K562 (cell line): ENCODE results near the gene NR1I3. TPM values are rescaled to one million over a fixed set of nuclear protein-coding genes. Genes with fewer than 3 reads are reported as not detected.

ENCODE experiments used
- ATAC-seq: fragments of 200-7000 bp; cut with Tn5 transposase; 3 replicates; pipeline ENCODE4 v1.9.1; 2020; ENCODE audit warnings: moderate library complexity
- BruUV-seq: library from RNA; stranded (reverse); fragments of 400-500 nt; replicated peaks from 2 replicates; lab custom pipeline; 2021; lab: Mats Ljungman, UMichigan
- CTCF ChIA-PET: fragments of 300-600 bp; formaldehyde crosslinking; extraction: SDS; loops from one replicate; lab custom pipeline; 2021; ENCODE audit warnings: low intra/inter-chr PET ratio; lab: Yijun Ruan, JAX
- POLR2A ChIA-PET: fragments of 300-600, 350-650 bp; sonication (Branson Sonifier 250); formaldehyde crosslinking; extraction: SDS; loops from one replicate; lab custom pipeline; 2021; ENCODE audit warnings: antibody characterized with exemption, inconsistent platforms; lab: Yijun Ruan, JAX
- DNase-seq, 4 experiments: peaks; one replicate each; pipeline versions ENCODE4 v3.0.0 to v3.0.0-alpha.2; 2011 to 2018; ENCODE audit warnings: low spot score in 3 of 4, mixed read lengths in 3 of 4; ENCODE audit errors: extremely low read depth in 1 of 4
- FAIRE-seq: peaks from 2 replicates; lab custom pipeline; 2011; peaks lifted over from hg19 to GRCh38; lab: Jason Lieb, UNC
- H2AFZ ChIP-seq: 2 replicates; pipeline ENCODE4 v1.6.0; 2011; ENCODE audit warnings: low read depth, low read length, control low read depth, inconsistent platforms
- H3K27ac ChIP-seq: fragments of 200-600 bp; 3 replicates; pipeline ENCODE4 v1.8.0; 2011; ENCODE audit warnings: low read depth, mild to moderate bottlenecking, control low read depth, inconsistent platforms, low read length, moderate library complexity, mixed read lengths; ENCODE audit errors: extremely low read depth
- H3K27me3 ChIP-seq, 2 experiments: fragments of 300-600 bp in 1 of 2; 2 replicates in 1 of 2; 3 replicates in 1 of 2; pipeline versions ENCODE4 v1.6.0 to v1.8.0; 2011; ENCODE audit warnings: inconsistent platforms in 2 of 2, low read length in 2 of 2, mild to moderate bottlenecking in 1 of 2, mixed read lengths in 1 of 2, moderate library complexity in 1 of 2; ENCODE audit not compliant: control insufficient read depth in 2 of 2, insufficient read depth in 2 of 2
- H3K36me3 ChIP-seq: fragments of 300-600 bp; 3 replicates; pipeline ENCODE4 v1.8.0; 2011; ENCODE audit warnings: mild to moderate bottlenecking, low read length, inconsistent platforms; ENCODE audit not compliant: control insufficient read depth, insufficient read depth
- H3K4me1 ChIP-seq, 2 experiments: fragments of 200-600 bp in 1 of 2; replicated peaks in 1 of 2; 2 replicates in 1 of 2; 3 replicates in 1 of 2; pipeline versions ENCODE4 v1.5.1 to v1.8.0; 2011; ENCODE audit warnings: inconsistent platforms in 2 of 2, low read length in 2 of 2, mild to moderate bottlenecking in 1 of 2, mixed read lengths in 1 of 2, moderate library complexity in 1 of 2; ENCODE audit not compliant: control insufficient read depth in 2 of 2, insufficient read depth in 2 of 2
- H3K4me2 ChIP-seq: 2 replicates; pipeline ENCODE4 v1.6.1; 2011; ENCODE audit warnings: low read length, control low read depth, inconsistent platforms, mixed read lengths; ENCODE audit not compliant: insufficient read depth
- H3K4me3 ChIP-seq: fragments of 200-600 bp; sonication (generic), shearing (Covaris generic); 2 replicates; pipeline ENCODE4 v1.5.1; 2016; ENCODE audit warnings: control low read depth, inconsistent platforms
- H3K79me2 ChIP-seq: fragments of 200-600 bp; 3 replicates; pipeline ENCODE4 v1.8.0; 2011; ENCODE audit warnings: low read length, inconsistent platforms; ENCODE audit not compliant: control insufficient read depth, insufficient read depth
- H3K9ac ChIP-seq, 2 experiments: 2 replicates each; pipeline versions ENCODE4 v1.6.0 to v1.6.1; 2011; ENCODE audit warnings: low read depth in 2 of 2, low read length in 2 of 2, control low read depth in 1 of 2, inconsistent platforms in 1 of 2, mild to moderate bottlenecking in 1 of 2, mixed read lengths in 1 of 2; ENCODE audit not compliant: insufficient read depth in 1 of 2
- H3K9me1 ChIP-seq: one replicate; pipeline ENCODE4 v1.6.0; 2011; ENCODE audit warnings: inconsistent platforms, mild to moderate bottlenecking, low read length, moderate library complexity; ENCODE audit not compliant: control insufficient read depth, insufficient read depth
- H3K9me3 ChIP-seq: replicated peaks from 2 replicates; pipeline ENCODE4 v1.5.1; 2011; ENCODE audit warnings: low read depth, low read length, inconsistent platforms; ENCODE audit not compliant: control insufficient read depth, insufficient read depth
- H4K20me1 ChIP-seq: replicated peaks from 2 replicates; pipeline ENCODE4 v1.6.1; 2011; ENCODE audit warnings: low read length, inconsistent platforms, mixed read lengths; ENCODE audit not compliant: control insufficient read depth, insufficient read depth
- HEY1 ChIP-seq: fragments of 250-450 bp; sonication (Bioruptor Pico); IDR thresholded peaks from 2 replicates; pipeline ENCODE4 v1.5.0; 2020; ENCODE audit warnings: mild to moderate bottlenecking, moderate library complexity, borderline replicate concordance
- SMAD3 ChIP-seq: fragments of 450-650 bp; formaldehyde crosslinking; conservative IDR thresholded peaks from 2 replicates; pipeline ENCODE4 v1.4.0; 2020; ENCODE audit warnings: mild to moderate bottlenecking
- YBX1 ChIP-seq: fragments of 450-650 bp; IDR thresholded peaks from 2 replicates; pipeline ENCODE4 v1.7.1; 2016; ENCODE audit warnings: mild to moderate bottlenecking
- ZKSCAN3 ChIP-seq: fragments of 250-450 bp; sonication (Bioruptor Pico); IDR thresholded peaks from 2 replicates; pipeline ENCODE4 v1.4.0; 2020
- ZNF197 ChIP-seq: fragments of 200-800 bp; sonication (Bioruptor generic); IDR thresholded peaks from 2 replicates; pipeline ENCODE4 v1.6.1; 2016; ENCODE audit warnings: low read depth, missing genetic modification characterization, missing compliant biosample characterization
- ZNF263 ChIP-seq: sonication (generic); formaldehyde crosslinking; IDR thresholded peaks from 2 replicates; pipeline ENCODE4 v1.8.0; 2022; ENCODE audit warnings: mild to moderate bottlenecking, missing genetic modification reagents, borderline replicate concordance
- ZNF41 ChIP-seq: fragments of 250-450 bp; sonication (Bioruptor Pico); conservative IDR thresholded peaks from 2 replicates; pipeline ENCODE4 v1.4.0; 2020; ENCODE audit warnings: mild to moderate bottlenecking
- ZNF507 ChIP-seq: conservative IDR thresholded peaks from 2 replicates; pipeline ENCODE4 v1.6.1; 2017; ENCODE audit warnings: missing genetic modification characterization, missing compliant biosample characterization
- WGBS: fragments of 100-300 bp; shearing (Covaris generic); methylation state at CpG from one replicate; pipeline ENCODE4 v1.1.6; 2016; ENCODE audit warnings: low coverage, mixed read lengths; ENCODE audit not compliant: insufficient coverage; ENCODE audit errors: missing lambda C conversion rate; 5-methylcytosine and 5-hydroxymethylcytosine counted together
- in situ Hi-C: fragments of 300-500 bp; cut with MboI; formaldehyde crosslinking; loops from 4 replicates; pipeline ENCODE4 v1.15.0; 2018; ENCODE audit warnings: inconsistent platforms, mixed read lengths
- intact Hi-C: fragments of 100-400 bp; cut with micrococcal nuclease; formaldehyde crosslinking; loops from 2 replicates; pipeline ENCODE4 v1.14.2; 2022
- polyA plus RNA-seq, 8 experiments: library from polyadenylated mRNA; depleted of rRNA in 4 of 8; stranded (reverse) in 5 of 8; unstranded in 3 of 8; fragments of >200 nt; fragmentation: Nextera tagmentation in 2 of 8; fragmentation: Illumina TruSeq in 1 of 8; extraction: Ambion mirVana in 2 of 8; extraction: Trizol in 1 of 8; gene quantifications; 2 replicates each; pipeline versions ENCODE4 v1.2.1 to v1.2.3, GENCODE V29; 2011 to 2014; ENCODE audit warnings: inconsistent platforms in 1 of 8, missing spikeins in 1 of 8
- total RNA-seq, 7 experiments: library from RNA; depleted of rRNA in 6 of 7; stranded (reverse); fragments of >200 nt in 6 of 7; fragmentation: Illumina TruSeq in 2 of 7; extraction: Trizol in 2 of 7; gene quantifications; 2 replicates each; pipeline versions ENCODE4 v1.2.1 to v1.2.3, GENCODE V29; 2011 to 2021; ENCODE audit warnings: low replicate concordance in 1 of 7
- TF ChIP-seq, protein P1 (sequence below): fragments of 250-450 bp; sonication (Bioruptor Pico); IDR thresholded peaks from 2 replicates; pipeline ENCODE4 v1.8.0; 2022; ENCODE audit warnings: moderate library complexity, mild to moderate bottlenecking, inconsistent platforms
- TF ChIP-seq, protein P2 (sequence below): fragments of 450-650 bp; IDR thresholded peaks from 2 replicates; pipeline ENCODE4 v1.6.1; 2016; ENCODE audit warnings: mild to moderate bottlenecking
- TF ChIP-seq, protein P3 (sequence below): sonication (generic); formaldehyde crosslinking; IDR thresholded peaks from 2 replicates; pipeline ENCODE4 v1.8.0; 2023; ENCODE audit warnings: mild to moderate bottlenecking, missing genetic modification reagents
- TF ChIP-seq, protein P4 (sequence below), 3 experiments: fragments of 200-800 bp in 1 of 3; sonication (Bioruptor generic) in 1 of 3; sonication (generic) in 1 of 3; formaldehyde crosslinking in 1 of 3; IDR thresholded peaks; 2 replicates each; pipeline versions ENCODE4 v1.6.1 to v1.8.0; 2016 to 2022; ENCODE audit warnings: mild to moderate bottlenecking in 2 of 3, missing compliant biosample characterization in 2 of 3, missing genetic modification characterization in 2 of 3, missing genetic modification reagents in 1 of 3

The NR1I3 gene
- total and polyA plus RNA-seq, 9 of the 15 experiments (the other 6 are each of a cell fraction or from before 2014, with no cell fraction given), result 0.11 TPM; not detected in 8

DNA sequence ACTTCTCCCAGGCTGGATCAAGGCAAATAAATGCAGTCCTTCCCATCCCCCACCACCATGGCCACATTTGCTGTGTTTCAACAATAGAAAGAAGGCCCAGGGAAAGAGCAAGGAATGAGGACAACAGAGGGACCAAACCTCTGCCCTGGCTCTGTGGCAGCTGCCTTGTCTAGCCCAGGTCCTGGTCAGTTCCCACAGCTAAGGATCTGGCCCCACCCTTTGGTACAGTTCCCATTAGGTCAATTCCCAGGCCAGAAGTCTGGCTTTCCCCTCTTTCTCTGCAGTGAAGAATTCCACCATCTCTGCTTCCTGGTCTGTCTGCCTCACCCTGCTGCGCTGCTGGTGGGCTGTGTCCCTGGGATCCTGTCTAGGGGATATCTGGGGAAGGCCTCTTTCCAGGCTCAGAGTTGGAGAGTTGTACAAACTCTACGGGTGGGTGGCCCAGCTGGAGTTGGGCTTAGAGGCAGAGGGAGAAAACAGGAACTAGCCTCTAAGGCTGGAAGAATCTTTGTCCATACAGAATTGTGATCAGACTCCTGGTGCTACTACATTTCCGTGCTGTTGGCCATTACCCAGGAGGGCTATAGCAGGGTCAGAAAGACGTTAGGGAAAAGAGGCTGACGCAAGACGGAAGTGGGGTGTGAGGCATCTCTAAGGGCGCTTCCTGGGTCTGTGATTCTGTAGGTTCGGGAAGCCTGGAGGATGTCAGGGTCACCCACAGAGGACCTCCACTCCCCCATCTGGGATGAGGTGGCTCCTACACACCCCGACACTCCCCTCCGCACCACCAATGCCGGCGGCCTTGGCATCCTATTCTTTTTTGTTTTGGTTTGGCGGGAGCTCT lies 36.8 kb downstream of the NR1I3 start:
- intact Hi-C loops, result loop anchor here (5.0 kb wide), 1 partner anchor 106 kb away; the partner anchor contains the start of gene MPZ
- Histone ChIP-seq H3K4me3 (peak overlapping the region; percentile 71), H3K27me3 (no peaks in the 10 kb centered on the region), H3K4me1 (peaks cover 57 to 68% of the 10 kb centered on the region in 2 experiments), H3K36me3 (peaks cover 28% of the 10 kb centered on the region), H3K79me2 (peaks cover 27% of the 10 kb centered on the region), H3K9me1 (no peaks in the 10 kb centered on the region), H2AFZ (peak overlapping the region; percentile 97), H3K27ac (peak overlapping the region; percentile 99), H3K9ac (peak overlapping the region; percentile 83 to 92; a peak in 3 of 4 replicates), H4K20me1 (no peaks in the 10 kb centered on the region), H3K9me3 (no peaks in the 10 kb centered on the region), H3K4me2 (peak overlapping the region; percentile 97)
- ChIA-PET CTCF (no interaction called here), POLR2A (interaction anchor here (0.6 to 1.9 kb wide), 9 partner anchors 10 to 1290 kb away, joined by 3 to 9 read pairs (median 4); partner anchors contain the start of genes B4GALT3 and TOMM40L)
- ATAC-seq (peak; percentile 13), FAIRE-seq (peak; percentile 42), DNase-seq (peak in 2 of 4 experiments; percentile 38 to 47)
- TSS peak; percentile 75 for BruUV-seq
- in situ Hi-C loops, result no loop called here
- WGBS, result 52% methylated on average over 13 of the region's 13 CpGs
- TF ChIP-seq ZNF197 (peak; percentile 60; the same call in 1 of the 2 replicates), ZNF41 (CRISPR knock-in tag) (no peak), ZKSCAN3 (no peak), YBX1 (no peak), HEY1 (CRISPR knock-in tag) (no peak), ZNF507 (tag) (no peak), ZNF263 (CRISPR knock-in tag) (no peak), SMAD3 (CRISPR knock-in tag) (no peak)
- TF ChIP-seq, protein P1, sequence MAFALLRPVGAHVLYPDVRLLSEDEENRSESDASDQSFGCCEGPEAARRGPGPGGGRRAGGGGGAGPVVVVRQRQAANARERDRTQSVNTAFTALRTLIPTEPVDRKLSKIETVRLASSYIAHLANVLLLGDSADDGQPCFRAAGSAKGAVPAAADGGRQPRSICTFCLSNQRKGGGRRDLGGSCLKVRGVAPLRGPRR (CRISPR knock-in tag), result no peak
- TF ChIP-seq, protein P2, sequence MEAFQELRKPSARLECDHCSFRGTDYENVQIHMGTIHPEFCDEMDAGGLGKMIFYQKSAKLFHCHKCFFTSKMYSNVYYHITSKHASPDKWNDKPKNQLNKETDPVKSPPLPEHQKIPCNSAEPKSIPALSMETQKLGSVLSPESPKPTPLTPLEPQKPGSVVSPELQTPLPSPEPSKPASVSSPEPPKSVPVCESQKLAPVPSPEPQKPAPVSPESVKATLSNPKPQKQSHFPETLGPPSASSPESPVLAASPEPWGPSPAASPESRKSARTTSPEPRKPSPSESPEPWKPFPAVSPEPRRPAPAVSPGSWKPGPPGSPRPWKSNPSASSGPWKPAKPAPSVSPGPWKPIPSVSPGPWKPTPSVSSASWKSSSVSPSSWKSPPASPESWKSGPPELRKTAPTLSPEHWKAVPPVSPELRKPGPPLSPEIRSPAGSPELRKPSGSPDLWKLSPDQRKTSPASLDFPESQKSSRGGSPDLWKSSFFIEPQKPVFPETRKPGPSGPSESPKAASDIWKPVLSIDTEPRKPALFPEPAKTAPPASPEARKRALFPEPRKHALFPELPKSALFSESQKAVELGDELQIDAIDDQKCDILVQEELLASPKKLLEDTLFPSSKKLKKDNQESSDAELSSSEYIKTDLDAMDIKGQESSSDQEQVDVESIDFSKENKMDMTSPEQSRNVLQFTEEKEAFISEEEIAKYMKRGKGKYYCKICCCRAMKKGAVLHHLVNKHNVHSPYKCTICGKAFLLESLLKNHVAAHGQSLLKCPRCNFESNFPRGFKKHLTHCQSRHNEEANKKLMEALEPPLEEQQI, result no peak
- TF ChIP-seq, protein P3, sequence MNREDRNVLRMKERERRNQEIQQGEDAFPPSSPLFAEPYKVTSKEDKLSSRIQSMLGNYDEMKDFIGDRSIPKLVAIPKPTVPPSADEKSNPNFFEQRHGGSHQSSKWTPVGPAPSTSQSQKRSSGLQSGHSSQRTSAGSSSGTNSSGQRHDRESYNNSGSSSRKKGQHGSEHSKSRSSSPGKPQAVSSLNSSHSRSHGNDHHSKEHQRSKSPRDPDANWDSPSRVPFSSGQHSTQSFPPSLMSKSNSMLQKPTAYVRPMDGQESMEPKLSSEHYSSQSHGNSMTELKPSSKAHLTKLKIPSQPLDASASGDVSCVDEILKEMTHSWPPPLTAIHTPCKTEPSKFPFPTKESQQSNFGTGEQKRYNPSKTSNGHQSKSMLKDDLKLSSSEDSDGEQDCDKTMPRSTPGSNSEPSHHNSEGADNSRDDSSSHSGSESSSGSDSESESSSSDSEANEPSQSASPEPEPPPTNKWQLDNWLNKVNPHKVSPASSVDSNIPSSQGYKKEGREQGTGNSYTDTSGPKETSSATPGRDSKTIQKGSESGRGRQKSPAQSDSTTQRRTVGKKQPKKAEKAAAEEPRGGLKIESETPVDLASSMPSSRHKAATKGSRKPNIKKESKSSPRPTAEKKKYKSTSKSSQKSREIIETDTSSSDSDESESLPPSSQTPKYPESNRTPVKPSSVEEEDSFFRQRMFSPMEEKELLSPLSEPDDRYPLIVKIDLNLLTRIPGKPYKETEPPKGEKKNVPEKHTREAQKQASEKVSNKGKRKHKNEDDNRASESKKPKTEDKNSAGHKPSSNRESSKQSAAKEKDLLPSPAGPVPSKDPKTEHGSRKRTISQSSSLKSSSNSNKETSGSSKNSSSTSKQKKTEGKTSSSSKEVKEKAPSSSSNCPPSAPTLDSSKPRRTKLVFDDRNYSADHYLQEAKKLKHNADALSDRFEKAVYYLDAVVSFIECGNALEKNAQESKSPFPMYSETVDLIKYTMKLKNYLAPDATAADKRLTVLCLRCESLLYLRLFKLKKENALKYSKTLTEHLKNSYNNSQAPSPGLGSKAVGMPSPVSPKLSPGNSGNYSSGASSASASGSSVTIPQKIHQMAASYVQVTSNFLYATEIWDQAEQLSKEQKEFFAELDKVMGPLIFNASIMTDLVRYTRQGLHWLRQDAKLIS, result 0 out of 2 replicates have a peak, but pooled peaks have one; percentile 2
- TF ChIP-seq, protein P4, sequence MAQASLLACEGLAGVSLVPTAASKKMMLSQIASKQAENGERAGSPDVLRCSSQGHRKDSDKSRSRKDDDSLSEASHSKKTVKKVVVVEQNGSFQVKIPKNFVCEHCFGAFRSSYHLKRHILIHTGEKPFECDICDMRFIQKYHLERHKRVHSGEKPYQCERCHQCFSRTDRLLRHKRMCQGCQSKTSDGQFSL (CRISPR knock-in tag; IDR thresholded peaks at IDR 0.05), result peak; percentile 24
- TF ChIP-seq, protein P4 (tag; IDR thresholded peaks at IDR 0.05), result peak in 1 of 2 experiments; percentile 48; a peak in 2 of 4 replicates
